Measurements from ENCODE around the gene NFE2L3.
"Not testable (repeated sequence)": the region's sequence is repeated elsewhere in the genome, so short reads cannot be mapped to it uniquely, and the experiment has no call there.

DNA sequence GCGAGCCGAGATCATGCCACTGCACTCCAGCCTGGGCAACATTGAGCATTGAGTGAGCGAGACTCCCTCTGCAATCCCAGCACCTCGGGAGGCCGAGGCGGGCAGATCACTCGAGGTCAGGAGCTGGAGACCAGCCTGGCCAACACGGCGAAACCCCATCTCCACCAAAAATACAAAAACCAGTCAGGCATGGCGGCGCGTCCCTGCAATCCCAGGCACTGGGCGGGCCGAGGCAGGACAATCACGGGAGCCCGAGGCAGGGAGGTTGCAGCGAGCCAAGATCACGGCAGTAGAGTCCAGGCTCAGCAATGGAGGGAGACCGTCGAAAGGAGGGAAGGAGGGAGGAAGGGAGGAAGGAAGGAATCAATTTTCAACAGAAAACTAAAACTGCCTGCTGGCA, 25.3 kb downstream of the NFE2L3 start:
- TF ChIP-seq, protein P1, sequence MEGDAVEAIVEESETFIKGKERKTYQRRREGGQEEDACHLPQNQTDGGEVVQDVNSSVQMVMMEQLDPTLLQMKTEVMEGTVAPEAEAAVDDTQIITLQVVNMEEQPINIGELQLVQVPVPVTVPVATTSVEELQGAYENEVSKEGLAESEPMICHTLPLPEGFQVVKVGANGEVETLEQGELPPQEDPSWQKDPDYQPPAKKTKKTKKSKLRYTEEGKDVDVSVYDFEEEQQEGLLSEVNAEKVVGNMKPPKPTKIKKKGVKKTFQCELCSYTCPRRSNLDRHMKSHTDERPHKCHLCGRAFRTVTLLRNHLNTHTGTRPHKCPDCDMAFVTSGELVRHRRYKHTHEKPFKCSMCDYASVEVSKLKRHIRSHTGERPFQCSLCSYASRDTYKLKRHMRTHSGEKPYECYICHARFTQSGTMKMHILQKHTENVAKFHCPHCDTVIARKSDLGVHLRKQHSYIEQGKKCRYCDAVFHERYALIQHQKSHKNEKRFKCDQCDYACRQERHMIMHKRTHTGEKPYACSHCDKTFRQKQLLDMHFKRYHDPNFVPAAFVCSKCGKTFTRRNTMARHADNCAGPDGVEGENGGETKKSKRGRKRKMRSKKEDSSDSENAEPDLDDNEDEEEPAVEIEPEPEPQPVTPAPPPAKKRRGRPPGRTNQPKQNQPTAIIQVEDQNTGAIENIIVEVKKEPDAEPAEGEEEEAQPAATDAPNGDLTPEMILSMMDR (IDR thresholded peaks at IDR 0.05) = not testable (repeated sequence)
- not testable (repeated sequence) for TF ChIP-seq POLR2A (IDR thresholded peaks at IDR 0.05)
